SK-N-MC (cell line): Measurements from ENCODE around the gene SORBS2.

Source experiments
- EZH2 ChIP-seq: fragments of 200-600 bp; sonication (generic); IDR thresholded peaks from one replicate; pipeline ENCODE4 v1.6.1; 2017; ENCODE audit warnings: antibody characterized with exemption
- POLR2AphosphoS5 ChIP-seq: IDR thresholded peaks from 2 replicates; pipeline ENCODE4 v1.6.1; 2012; ENCODE audit warnings: mild to moderate bottlenecking, low read depth, low read length, borderline replicate concordance

- TF ChIP-seq EZH2 (no peak), POLR2AphosphoS5 (no peak)
Measured at GRCh38 chr4:185665655-185666054, 146.3 kb downstream of the SORBS2 start.
